HG02885 (cell line): ENCODE measurements around the gene GPR68.
A peak's percentile ranks its signal among the peaks of the same experiment; 100 is the strongest.

ENCODE experiments used
- ATAC-seq: cut with Tn5 transposase; IDR thresholded peaks from one replicate; pipeline ENCODE4 v1.9.1; 2021; ENCODE audit warnings: mild to moderate bottlenecking; ENCODE audit not compliant: unreplicated experiment, poor library complexity

Gene GPR68

GRCh38 chr14:91244501-91244901 lies at the start of gene GPR68:
Gene GPR68 (minus strand): TSS chr14:91244704. CDS start chr14:91235050, 9,654 bp downstream.
- no peak for ATAC-seq

- no peak for ATAC-seq
Measured at GRCh38 chr14:91294153-91294552, 49.6 kb upstream of the GPR68 start.

- no peak for ATAC-seq
Measured at GRCh38 chr14:91293281-91293680, 48.8 kb upstream of the GPR68 start.

- no peak for ATAC-seq
Measured at GRCh38 chr14:91292491-91292890, 48.0 kb upstream of the GPR68 start.

- ATAC-seq = no peak
Measured at GRCh38 chr14:91291786-91292405, 47.4 kb upstream of the GPR68 start.

GRCh38 chr14:91290986-91291385 lies 46.5 kb upstream of the GPR68 start:
- no peak for ATAC-seq

- ATAC-seq = no peak
Measured at GRCh38 chr14:91289464-91289863, 45.0 kb upstream of the GPR68 start.

- ATAC-seq = no peak
Measured at GRCh38 chr14:91288876-91289275, 44.4 kb upstream of the GPR68 start.

GRCh38 chr14:91286530-91286937 lies 42.0 kb upstream of the GPR68 start:
- ATAC-seq = peak; percentile 62

- ATAC-seq = no peak
Measured at GRCh38 chr14:91284791-91285548, 40.5 kb upstream of the GPR68 start.

GRCh38 chr14:91284146-91284790 lies 39.8 kb upstream of the GPR68 start:
- no peak for ATAC-seq

GRCh38 chr14:91283666-91284065 lies 39.2 kb upstream of the GPR68 start:
- ATAC-seq = no peak

GRCh38 chr14:91282954-91283645 lies 38.6 kb upstream of the GPR68 start:
- no peak for ATAC-seq

- ATAC-seq = no peak
Measured at GRCh38 chr14:91281346-91281745, 36.8 kb upstream of the GPR68 start.

- no peak for ATAC-seq
Measured at GRCh38 chr14:91280129-91280528, 35.6 kb upstream of the GPR68 start.

GRCh38 chr14:91279354-91279753 lies 34.9 kb upstream of the GPR68 start:
- no peak for ATAC-seq

GRCh38 chr14:91278383-91278715 lies 33.8 kb upstream of the GPR68 start:
- ATAC-seq = no peak

- no peak for ATAC-seq
Measured at GRCh38 chr14:91277546-91278382, 33.3 kb upstream of the GPR68 start.

- no peak for ATAC-seq
Measured at GRCh38 chr14:91274796-91275195, 30.3 kb upstream of the GPR68 start.

- ATAC-seq = no peak
Measured at GRCh38 chr14:91273885-91274273, 29.4 kb upstream of the GPR68 start.
